ENCODE results near the gene NDST1.

The NDST1 gene

DNA sequence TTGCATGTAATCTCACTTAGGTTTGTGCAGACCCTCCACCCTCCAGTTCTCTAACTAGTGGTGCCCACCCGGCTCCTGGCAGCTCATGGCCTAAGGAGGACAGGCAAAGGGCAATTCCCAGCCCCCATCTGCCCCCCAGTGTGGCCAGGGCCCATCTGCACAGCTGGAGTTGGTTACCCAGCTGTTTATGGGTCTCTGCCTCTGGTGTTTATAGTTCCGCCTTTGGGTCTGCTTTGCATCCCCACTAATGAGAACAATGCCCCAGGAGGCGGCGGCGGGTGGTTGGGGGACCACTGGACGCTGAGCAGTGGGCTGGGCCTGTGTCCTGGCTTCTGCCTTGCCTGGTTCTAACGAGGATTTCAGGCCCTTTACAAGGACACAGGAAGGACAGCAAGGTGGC is 62.4 kb downstream of the NDST1 start:
- DNase-seq (ENCODE audit: low spot score): no peak

DNA sequence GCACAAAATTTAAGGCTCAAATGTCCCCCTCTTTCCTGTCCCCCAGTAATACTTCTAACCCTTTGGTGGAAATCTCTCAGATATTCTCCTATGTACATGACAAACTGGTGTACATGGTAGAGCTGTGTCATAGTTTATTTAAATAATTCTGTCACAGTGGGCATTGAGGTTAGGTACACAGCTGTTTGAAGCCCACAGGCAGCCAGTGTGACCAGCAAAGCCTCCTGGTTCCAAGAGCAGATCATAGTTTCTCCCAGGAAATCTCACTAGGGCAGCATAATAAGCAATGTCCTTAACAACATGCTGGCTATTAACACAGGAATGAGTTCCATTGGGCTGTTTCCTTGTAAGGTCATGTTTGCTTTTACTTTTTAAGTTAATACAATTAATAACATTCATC is 63.9 kb downstream of the NDST1 start:
- DNase-seq (ENCODE audit: low spot score): no peak

DNA sequence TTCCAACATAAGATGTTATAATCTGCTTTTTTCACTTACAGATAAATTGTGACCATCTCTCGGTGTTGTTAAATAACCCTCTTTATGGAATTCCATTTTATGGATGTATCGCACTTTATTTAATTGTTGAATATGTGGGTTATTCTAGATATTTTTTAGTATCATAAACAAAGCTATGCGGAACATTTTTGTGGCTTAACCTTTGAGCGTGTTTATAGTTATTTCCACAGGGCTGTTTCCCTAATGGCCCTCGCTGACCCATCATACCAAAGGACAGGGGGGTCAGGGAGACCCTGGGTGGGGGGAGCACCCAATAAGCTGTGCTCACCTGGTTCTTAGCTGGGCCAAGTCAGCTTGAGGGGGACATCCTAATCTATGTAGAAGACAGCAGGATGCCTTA is 65.3 kb downstream of the NDST1 start:
- no peak for DNase-seq (ENCODE audit: low spot score)

DNA sequence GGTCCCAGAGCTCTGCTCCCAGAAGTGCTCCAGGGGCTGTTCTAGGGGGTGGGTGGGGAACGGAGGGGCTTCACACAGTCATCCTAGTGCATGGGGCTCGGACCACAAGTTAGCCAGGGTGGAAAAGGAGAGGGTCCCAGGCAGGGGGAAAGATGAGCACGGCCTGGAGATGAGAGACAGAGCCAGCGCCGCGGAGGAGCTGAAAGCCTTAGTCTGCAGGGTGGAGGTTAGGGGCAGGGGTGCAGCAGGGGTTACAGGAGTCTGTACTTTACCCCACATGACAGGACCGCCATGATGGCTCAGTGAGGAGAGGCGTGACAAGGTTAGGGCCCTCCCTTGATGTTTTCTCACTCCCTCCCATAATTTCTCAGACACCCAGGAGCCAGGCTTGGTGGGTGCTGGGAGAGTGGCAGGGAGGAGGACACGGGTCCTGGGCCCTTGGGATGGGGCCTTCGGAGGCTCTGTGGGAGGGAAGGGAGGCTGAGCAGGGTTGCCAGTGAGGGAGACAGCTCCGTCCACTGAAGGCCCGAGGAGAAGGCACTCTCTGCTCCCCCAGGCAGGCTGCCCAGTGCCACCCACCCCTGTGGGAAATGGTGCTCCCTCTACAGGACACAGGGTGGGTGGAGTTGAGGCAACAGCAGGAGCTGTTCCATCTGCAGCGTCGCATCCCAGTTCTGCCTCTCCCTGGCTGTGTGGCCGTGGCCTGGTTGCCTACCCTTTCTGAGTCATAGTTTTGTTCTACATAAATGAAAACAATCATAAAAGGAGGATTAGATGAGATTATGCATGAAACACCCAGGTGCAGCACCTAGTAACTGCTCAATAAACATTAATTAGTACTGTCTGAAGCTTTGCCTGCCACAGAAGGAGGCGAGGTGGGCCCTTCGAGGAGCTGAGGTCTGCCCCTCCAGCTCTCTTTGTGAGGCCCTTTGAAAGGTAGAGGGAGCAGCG is 66.2 kb downstream of the NDST1 start:
- DNase-seq (ENCODE audit: low spot score): no peak

DNA sequence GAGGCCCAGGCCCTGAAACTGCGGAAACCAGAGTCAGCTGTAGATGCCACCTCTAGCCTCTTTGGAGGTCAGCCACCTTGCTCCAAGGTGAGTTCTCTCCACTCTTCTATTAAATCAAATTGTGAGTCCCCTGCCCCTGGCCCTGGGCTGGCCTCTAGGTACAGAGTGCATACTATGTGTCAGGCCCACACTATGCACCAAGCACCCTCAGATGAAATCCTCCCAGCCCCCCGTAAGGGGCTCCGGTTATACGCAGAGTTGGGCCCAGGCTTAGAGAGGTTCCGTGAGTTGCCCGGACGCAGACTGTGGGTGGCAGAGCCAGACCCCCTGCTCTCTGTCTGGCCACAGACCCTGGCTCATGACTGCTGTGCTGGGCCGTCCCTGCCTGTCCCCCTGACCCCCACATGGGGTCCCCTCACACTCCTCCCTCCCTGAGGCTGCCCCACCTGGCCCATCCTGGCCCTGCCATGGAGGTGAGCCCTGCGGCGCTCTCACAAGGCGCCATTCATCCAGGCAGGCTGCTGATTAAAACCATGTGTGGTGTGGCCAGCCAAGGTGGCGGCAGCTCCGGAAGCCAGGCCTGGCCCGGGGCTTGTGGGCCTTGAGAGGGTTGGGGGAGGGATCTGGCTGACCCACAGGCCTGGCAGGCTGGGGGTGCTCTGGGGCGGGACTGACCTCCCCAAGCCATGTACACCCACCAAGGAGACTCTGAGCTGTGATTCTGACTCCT is 67.1 kb downstream of the NDST1 start:
- DNase-seq (ENCODE audit: low spot score): no peak

DNA sequence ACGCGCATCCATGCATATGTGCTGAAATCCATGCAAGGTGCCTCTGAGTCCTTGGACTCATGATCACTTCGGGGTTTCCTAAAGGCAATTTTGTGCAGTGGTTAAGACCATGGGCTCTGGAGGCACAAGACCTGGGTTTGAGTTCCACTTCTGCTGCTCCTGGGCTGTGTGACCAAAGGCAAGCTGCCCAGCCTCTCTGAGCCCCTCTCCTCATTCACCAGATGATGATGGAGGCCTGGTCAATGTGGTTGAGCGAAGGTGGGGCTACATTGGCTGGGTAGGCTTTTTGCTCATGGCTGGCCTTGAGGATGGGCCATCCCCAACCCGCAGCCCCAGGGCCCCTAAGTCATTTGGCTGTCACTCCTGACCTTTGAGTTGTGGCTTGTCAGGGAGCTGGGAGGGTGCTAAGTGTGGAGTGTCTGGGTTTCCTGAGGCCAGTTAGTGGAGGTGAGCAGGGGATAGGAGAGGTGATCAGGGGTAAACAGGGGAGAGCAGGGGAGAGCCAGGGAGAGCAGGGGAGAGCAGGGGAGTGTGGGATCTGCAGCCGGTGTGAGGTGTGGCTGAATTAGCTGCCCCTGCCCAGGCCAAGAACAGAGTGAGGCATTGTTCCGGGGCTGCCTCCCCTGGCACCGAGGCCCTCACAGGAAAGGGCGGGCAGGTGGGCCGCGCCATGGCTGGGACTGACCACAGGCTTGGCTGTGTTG is 68.0 kb downstream of the NDST1 start:
- no peak for DNase-seq (ENCODE audit: low spot score)

DNA sequence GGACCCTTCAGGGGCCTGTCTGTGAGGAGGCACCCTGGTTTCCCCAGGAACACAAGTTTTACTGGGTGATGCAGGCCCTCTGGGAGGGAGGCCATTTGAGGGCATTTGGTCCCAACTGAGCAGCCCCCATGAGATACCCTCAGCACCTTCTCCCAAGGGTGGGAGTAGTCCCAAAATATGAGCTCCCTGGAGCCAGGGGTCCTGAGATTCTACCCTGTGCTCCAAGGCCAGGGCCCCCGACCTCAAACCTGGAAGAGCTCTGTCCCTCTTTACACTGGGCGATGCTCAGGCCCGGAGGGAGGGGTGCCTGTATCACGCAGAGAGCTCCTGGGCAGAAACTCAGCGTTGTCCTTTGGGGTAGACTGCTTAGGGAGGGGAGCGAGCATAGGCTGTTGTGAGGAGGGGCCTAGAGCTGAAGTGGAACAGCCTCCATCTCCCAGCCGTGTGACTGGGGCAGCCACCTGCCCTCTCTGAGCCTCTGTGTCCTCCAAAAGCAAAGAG is 68.6 kb downstream of the NDST1 start:
- DNase-seq (ENCODE audit: low spot score): no peak

DNA sequence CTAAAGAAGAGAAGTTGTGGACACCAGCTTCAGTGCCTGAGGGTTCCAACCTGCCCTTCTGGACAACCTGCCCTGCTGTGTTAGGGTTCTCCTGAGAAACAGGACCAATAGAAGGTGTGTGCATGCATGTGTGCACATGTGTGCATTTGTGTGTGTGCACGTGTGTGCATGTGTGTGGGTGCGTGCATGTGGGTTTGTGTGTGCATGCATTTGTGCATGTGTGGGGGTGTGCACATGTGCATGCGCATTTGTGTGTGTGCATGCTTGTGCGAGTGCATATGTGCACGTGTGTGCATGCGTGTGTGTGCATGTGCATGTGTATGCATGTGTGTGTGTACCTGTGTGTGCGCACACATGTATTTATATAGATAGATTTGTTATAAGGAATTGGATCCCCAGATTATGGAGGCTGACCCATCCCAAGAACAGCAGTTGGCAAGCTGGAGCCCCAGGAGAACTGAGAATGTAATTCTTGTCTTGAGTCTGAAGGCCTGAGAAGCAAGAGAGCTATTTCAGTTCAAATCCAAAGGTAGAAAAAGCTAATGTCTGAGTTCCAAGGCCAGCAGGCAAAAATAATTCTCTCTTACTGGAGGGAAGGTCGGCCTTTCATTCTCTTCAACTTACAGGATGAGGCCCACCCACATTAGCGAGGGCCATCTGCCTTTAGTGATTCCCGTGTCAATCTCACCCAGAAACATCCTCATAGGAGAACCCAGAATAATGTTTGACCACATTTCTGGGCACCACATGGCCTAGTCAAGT is 69.6 kb downstream of the NDST1 start:
- DNase-seq (ENCODE audit: low spot score): no peak

DNA sequence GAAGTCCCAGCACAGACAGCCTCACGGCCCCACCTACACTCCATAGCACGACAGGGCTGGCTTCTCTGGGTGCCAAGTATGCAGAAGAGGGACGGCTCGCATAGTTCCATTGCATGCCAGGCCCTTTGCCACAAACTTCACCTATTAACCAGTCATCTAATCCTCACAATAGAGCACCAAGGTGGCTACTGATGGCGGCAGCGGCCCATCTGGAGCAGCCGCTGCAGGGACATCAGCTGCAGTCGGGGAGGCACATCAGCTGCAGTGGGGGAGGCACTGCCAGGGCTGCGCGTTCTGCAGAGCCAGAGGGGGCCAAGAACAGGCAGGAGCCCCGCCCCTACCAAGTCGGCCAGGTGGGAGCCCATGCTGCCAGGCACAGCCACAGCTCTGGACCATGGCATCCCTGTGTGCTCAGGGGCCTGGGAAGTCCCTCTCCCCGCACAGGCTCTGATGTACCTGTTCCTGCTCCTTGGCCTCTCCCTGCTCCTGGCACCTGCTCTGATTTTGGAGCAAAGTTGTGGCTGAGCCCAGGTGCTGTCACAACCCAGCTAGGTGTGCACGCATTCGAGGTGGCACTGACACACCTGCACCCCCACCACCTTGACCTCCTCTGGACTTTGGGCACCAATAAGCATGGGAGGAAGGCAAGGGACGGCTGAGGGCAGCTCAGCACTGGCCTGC is 71.0 kb downstream of the NDST1 start:
- DNase-seq (ENCODE audit: low spot score): no peak

DNA sequence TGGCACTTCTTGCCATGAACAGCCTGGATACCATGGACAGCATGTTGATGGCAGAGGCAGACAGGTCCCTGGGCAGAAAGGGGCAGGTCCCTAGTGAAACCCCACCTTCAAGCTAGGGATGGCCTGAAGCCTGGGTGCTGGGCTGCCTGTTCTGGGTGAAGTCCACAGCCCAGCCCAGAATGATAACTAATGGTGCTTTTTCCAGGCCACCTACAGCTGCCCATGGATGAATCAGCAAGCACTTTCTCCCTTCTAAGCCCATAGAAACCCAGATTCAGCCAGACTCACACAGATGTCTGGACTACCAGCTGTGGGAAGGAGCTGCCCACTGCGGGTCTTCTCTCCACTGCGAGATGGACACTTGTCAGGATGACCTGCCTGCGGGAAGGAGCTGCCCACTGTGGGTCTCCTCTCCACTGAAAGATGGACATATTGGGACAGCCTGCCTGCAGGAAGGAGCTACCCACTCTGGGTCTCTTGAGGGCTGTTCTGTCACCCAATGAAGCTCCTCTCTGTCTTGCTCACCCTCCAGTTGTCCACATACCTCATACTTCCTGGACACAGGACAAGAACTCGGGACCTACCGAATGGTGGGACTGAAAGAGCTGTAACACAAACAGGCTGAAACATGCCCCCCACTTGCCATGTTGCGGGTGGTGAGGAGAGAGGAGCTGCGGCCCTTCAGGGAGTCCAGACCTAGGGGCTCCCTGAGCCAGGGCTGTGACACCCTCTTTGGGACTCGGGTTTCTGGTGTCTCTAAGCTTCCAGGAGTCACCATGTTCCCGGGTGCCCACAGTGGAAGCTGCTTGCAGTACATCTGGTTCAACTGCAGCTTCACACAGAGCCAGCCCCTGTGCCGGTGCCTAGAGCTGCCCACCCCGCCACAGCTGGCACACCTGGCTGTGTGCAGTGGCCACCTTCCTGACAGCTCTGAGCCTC is 71.8 kb downstream of the NDST1 start:
- DNase-seq (ENCODE audit: low spot score): no peak

DNA sequence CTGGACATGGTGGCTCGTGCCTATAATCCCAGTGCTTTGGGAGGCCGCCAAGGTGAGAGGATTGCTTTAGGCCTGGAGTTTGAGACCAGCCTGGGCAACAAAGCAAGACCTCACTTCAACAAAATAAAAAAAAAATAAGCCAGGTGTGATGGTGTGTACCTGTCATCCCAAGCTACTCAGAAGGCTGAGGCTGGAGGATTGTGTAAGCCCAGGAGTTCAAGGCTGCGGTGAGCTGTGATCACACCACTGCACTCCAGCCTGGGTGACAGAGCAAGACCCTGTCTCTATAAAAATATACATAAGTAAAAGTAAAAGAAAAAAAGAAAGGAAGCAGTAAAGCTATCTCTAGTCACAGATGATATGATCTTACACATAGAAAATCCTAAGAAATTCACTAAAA is 73.0 kb downstream of the NDST1 start:
- DNase-seq (ENCODE audit: low spot score): no peak

DNA sequence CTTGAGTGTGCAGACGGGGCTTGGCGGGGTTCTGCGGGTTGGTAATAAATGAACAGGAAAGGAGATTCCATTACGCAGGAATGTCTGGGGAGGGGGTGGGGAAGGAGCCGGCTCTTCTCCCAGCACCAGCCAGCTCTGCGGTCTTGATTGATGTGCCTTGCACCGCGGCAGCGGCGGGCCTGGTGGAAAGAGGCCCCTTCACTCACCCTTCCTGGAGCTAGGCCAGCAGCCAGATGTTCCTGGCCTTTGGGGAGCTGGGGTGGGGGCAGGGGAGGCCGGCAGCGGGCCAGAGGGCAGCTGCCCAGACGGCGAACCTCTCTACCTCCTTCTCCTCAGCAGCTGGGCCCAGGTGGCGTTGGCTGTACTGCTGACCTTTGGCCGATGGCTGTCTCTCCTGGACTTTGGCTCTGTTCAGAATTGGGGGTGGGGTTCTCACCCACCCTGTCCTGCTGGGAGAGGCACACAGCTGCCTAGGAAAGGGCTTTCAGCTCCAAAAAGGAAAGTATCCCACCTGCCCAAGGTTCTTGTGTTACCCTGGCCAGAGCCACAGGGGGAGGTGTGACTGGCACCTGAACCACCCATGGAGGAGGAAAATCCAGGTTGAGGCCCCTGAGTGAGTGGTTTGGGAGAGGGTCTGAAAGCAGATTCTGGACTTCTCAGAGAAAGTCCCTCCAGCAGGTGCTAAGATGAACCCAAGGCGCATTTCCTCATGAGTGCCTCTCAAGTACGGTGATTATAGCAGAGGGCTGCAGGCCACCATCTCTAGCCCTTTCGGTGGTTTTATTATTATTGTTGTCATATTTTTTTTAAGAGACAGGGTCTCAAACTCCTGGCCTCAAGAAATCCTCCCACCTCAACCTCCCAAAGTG is 74.5 kb downstream of the NDST1 start:
- DNase-seq (ENCODE audit: low spot score): no peak

DNA sequence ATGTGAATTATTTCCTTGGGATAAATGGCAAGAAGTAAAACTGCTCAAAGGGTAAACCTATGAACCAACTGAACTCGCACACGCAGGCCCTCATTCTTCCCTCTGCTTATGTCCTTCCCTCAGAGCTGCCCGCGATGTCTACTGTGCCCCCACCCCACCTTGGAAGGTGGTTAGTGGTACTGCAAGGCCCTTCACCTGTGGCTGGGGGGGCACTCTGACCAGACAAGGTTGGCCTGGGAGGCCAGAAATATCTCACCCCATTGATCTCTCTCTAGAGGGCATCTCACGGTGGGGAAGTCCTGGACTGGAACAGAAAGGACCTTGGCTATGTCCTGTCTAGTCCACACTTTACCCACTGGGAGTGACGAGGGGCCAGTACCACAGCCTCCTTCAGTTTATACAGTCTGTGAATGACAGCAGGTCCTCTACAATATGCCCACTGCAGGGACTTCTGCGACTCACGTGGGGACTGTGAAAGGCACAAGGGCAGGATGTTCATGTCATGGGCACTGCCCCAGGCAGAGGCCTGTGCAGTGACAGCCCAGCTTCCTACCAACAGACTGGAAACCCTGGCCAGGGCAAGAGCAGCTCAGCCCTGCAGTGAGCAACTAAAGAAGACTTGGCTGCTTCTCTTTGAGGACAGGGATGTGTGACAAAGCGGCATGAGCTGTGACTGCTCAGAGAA is 75.8 kb downstream of the NDST1 start:
- no peak for DNase-seq (ENCODE audit: low spot score)

DNA sequence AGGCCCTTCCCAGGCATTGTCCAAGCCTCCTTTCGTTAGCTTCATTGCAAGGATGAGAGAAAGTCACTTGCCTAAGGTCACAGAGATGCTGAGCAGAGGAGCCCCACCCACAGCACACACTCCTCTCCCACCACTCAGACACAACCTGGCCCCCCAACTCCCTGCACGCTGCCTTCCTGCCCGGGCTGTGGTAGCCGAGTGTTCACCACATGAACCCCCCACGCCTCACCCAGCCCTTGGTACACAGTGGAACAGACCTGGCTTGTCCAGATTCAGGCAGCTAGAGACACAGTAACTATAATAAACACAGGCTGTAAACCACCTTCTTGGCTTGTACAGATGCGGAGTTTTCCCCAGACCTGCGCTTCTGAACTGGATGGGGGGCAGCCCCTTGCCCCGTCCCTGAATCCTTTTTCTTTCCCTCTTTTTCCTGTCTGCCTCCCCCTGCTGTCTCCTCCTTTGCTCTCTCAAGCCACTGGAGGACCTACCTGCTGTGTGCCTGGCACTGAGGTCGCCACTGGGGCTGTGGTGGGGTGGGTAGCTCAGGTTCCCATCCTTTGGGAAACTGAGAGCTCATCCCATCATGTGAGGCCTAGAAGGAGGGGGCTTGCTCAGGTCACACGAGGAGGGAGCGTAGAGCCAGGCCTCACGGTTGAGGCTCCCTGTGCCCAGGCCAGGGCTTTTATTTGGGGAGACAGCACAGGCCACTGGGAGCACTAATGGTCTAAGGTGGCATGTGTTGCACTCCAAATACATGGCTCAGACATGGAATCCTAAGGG is 76.8 kb downstream of the NDST1 start:
- DNase-seq (ENCODE audit: low spot score): no peak

DNA sequence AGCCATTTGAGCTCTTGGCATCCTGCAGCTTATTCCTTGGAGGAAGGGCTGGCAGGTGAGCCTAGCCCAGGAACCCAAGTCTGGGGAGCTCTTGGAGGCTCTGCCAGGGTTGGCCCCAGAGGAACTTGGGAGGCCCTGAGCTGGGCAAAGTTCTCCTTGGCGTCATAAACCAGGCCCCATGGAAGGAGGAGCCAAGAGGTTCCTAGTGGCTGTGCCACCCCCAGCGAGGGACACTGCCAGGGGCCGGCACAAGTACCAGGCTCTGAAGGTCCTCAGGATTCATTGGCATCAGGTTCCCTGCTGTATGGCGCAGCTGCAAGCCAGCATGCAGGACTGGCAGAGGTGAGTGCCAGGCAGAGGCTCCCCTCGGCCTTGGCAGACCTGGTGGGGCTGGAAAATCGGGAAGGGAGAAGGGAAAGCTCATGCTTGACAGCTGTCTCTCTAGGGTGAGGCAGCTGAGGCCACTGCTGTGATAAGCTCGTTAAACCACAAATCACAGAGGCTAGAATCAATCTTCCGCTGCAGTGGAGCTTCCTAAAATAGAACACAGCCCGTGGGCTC is 77.9 kb downstream of the NDST1 start:
- no peak for DNase-seq (ENCODE audit: low spot score)

DNA sequence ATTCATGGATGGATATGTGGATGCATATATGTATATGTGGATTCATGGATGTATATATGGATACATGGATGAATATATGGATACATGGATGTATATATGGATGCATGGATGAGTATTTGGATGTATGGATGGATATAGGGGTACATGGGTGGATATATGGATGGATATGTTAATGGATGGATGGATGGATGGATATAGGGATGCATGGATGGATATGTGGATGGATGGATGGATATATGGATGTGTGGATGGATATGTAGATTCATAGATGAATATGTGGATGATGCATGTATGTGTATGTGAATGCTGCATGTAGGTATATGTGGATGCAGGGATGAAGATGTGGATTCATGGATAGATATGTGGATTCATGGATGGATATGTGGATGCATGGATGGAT is 79.1 kb downstream of the NDST1 start:
- DNase-seq (ENCODE audit: low spot score): no peak

DNA sequence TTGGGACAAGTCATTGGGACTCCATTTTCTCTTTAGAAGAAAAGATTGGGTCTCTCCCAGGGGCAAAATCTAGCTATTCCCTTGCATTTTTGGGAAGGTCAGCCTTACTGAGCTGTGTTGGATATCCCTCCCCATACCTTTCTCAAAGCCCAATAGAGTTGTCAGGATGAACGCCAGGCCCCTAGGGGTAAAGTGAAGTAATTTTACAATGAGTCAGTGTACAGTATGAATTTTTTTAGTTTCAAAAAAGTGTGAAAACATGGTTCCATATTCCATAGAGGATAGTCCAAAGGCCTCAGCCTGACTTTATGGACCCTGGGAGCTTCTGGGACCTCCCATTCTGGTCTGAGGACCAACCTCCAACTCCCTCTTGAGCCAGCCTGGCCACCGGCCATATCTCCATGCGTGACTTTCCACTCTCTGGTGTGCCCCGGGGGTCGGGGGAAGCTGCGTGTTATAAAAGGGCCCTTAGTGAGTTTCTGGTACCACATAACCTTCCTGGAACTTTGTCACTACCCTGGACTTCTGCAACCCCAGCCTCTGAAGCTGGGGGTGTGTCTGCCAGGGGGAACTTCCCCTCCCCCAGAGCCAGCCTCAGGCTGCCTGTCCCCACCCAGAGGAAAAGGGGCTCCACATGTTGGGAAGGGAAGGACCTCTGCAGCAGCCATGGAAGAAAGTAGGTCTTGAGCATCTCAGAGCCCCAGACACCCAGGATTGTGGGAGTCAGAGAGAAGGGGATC is 80.1 kb downstream of the NDST1 start:
- no peak for DNase-seq (ENCODE audit: low spot score)
